HG03442 (cell line): Measurements from ENCODE around the gene EIF3K.
"Not testable (repeated sequence)": the region's sequence is repeated elsewhere in the genome, so short reads cannot be mapped to it uniquely, and the experiment has no call there.

Experiments
- ATAC-seq: cut with Tn5 transposase; IDR thresholded peaks from one replicate; pipeline ENCODE4 v1.9.1; 2021; ENCODE audit warnings: mild to moderate bottlenecking, moderate library complexity; ENCODE audit not compliant: unreplicated experiment

Gene EIF3K

DNA sequence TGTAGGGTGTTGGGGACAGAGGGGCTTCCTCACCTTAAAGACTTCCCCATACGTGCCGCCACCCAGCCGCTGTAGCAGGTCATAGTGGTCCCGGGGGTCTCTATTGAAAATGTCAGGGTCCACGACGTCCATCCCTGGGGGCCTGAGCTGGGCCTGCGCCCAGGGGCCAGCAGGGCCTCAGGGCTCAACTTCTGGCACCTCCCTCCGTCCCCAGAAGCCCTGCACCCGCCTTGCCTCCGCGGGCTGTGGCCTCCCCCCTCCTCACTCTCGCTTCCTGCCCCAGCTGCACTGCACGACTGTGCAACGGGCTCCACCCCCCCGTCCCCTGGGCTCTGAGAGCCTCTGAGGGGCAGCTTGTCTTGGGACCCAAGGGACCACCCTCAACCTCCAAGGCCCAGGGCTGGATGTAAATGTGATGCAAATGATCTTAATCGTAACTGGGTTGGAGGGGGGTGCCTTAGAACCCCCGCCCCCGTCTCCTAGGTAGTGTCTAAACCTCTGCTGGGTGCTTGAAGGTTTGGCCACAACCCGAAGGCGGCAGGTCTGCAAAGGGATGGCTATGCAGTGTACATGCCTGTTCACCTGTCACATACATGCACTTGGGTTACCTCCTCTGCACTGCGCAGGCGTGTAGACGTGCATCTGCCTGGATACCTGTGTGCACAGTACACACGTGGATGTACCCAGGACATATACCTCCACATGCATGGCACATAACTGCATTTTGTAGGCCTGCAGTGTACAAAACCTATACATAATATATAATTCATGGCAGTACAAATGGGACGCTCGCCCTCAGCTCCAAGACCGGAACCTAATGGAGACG is 1.0 kb upstream of the EIF3K start, which contains the start of gene MAP4K1:
Gene MAP4K1, minus strand, starts transcription at position 190 of the 826 bp plus-strand sequence. Its CDS starts 58 bp downstream, at position 132.
- peak; percentile 40 for ATAC-seq

DNA sequence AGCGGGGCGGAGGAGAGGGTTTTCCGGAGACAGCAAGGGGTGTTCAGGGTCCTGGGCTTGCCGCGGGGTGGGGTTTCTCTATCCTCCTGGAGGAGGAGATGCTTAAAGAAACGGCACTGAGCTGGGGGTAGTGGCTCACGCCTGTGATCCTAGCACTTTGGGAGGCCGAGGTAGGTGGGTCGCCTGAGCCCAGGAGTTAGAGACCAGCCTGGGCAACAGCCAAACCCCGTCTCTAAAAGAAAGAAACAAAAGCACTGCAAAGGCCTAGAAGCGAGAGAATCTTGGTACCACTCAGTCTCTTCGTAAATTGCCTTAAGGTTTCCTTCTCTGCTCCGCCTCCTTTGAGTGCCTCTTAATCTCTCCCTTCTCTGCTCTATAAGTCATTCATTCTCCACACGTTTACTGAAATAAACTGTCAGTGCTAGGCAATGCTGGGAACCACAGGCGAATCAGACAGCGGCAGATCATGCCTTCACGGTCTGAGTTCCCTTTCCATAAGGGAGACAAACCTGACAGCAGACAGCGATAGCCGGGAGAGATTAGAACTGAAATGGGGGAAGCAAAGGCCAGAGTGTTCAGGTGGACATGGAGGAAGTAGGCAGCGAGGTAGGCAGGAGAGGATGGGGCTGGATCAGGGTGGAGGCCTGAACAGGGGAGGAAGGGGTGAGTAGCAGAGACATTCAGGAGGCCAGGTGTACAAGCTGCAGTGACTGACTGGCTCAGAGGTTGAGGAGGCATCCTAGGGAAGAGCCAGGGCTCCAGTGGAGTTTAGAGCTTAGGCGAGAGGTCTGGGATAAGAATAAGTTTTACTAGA is 580 bp downstream of the EIF3K start:
- ATAC-seq, result no peak

DNA sequence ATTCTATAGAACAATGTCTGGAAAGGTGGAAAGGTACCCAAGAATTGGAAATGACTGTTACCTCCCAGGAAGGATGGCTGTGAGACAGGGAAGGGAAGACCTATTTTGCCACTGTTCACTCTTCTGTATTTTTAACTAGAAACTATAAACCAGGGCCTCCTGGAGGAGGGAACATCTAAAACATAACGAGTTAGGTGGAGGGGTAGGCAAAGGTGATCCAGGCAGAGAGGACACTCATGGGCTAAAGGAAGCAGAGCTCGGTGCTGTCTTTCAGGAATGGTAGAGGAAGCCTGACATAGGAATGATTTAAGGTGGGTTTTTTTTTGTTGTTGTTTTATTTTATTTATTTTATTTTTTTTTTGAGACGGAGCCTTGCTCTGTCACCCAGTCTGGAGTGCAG is 5.8 kb downstream of the EIF3K start:
- no peak for ATAC-seq

DNA sequence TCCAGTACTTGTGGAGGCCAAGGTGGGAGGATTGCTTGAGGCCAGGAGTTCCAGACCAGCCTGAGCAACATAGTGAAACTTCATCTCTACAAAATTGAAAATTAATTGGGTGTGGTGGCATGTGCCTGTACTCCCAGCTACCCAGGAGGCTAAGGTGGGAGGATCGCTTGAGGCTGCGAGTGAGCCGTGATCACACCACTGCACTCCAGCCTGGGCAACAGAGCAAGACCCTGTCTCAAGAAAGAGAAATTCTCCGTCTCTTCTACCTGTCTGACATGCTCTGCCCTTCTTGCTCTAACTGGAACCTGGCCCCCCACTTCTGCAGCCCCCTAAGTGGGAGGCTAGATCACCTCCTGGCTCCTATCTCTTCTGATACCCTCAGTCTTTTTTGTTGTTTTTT is 7.4 kb downstream of the EIF3K start:
- ATAC-seq, result no peak

GRCh38 chr19:38629568-38629967 is 10.6 kb downstream of the EIF3K start:
- ATAC-seq, result no peak

- not testable (repeated sequence) for ATAC-seq
Observed at GRCh38 chr19:38631301-38631700, 12.3 kb downstream of the EIF3K start.

DNA sequence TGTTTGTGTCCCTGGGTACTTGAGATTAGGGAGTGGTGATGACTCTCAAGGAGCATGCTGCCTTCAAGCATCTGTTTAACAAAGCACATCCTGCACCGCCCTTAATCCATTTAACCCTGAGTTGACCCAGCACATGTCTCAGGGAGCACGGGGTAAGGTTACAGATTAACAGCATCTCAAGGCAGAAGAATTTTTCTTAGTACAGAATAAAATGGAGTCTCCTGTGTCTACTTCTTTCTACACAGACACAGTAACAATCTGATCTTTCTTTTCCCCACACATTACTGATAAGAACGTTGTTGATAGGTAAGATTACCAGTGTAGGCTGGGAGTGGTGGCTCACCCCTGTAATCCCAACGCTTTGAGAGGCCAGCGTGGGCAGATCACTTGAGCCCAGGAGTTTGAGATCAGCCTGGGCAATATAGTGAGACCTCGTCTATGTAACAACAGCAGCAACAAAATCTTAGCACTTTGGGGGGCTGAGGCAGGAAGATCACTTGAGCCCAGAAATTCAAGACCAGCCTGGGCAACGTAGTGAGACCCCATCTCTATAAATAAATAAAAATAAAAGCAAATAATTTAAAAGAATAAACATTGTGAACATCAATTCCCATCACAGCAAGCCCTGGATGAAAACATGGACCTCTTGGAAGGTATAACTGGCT is 13.0 kb downstream of the EIF3K start:
- ATAC-seq, result not testable (repeated sequence)

DNA sequence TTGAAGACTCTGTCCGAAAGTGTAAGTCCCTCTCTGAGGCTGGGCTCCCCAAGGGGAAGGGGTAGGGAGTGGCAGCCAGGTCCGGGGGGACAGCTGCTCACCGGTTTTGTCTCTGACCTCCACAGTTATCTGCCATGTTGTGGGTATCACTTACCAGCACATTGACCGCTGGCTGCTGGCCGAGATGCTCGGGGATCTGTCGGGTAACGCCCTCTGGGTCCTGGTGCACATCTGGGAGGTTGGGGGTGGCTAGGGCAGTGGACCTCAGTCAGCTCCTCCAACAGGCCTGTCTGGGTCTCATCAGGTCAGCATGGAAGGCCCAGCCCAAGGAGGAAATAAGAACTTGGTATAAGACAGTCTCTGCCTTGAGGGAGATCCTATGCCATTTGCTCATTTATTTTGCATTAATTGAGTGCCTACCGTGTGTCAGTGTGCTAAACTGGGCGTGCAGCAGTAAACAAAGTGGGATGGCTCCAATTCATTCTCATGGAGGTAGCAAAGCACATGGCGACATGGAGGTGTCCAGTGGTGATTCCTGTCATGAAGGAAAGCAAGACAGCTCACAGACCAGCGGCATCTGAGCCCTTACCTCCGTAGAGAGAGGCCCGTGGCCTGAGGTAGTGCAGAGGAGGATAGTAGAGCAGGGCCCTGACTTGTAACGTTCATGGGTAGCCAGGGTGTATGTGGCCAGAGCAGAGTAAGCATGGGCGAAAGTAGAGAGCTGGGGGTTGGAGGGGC is 13.7 kb downstream of the EIF3K start:
- ATAC-seq, result no peak

DNA sequence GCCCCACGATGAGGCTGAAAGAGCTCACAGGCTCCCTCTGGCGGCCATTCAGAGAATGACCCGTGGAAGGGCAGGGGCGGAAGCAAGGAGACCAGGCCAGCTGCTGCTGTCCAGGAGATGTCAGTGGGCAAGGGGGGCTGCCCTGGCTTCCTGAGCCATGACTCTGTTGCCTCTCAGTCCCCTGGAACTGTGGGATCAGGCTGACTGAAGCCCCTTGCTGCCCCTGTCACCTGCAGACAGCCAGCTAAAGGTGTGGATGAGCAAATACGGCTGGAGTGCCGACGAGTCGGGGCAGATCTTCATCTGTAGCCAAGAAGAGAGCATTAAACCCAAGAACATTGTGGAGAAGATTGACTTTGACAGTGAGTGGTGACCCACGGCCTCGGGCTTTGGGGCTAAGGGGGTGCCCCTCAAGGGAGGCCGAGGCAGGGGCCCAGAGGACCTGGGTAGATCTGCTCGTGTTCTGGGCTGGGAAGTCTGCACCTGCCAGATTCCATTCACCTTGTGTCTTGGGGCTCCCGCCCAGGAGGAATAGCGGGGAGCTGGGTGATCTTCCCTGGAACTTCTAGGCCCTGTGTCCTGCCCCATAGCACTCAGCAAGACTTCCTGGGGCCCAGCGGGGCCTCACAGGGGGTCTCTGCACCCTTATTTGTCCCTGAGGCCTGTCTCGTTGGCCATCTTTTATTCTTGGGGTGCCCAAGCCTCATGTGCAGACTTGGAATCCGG is 15.9 kb downstream of the EIF3K start:
- no peak for ATAC-seq

- no peak for ATAC-seq
Observed at GRCh38 chr19:38635483-38636399, 16.8 kb downstream of the EIF3K start.

DNA sequence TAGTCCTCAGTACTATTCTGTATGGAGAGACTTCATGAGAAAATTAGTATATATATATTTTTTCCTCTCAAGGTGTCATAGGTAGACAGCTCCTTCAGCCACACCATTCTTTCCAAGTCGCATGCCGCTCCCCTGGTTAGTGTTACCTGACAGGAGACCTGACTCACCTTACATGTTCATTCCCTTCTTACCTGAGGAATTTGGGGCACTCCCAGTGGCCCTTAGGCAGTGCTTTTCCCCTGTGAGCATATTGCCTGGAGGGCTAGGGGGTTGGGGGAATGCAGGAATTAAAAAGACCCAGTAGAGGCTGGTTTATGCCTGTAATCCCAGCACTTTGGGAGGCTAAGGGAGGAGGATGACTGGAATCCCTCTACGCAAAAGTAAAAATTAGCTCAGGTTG is 19.5 kb downstream of the EIF3K start:
- no peak for ATAC-seq

GRCh38 chr19:38639679-38640078 is 20.7 kb downstream of the EIF3K start:
- no peak for ATAC-seq

- no peak for ATAC-seq
Observed at GRCh38 chr19:38640368-38640767, 21.4 kb downstream of the EIF3K start.

DNA sequence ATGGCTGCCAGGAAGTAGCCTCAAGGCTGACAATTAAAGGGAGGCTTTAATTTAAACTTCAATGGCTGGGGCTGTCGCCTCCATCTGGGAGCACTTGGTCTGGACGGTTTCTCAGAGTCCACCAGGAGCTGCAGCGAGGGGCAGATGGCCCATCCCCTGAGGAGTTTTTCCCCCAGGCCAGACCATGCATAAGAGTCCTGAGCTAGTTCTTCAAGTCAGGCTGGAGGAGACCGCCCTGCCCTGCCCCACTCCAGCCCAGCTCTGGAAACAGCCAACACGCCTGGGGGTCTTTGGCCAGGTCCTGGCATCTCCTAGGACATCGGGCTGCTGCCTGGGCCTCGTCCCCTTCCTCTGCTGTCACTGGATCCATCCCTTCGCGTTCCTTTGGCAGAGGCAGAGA is 23.2 kb downstream of the EIF3K start:
- no peak for ATAC-seq

DNA sequence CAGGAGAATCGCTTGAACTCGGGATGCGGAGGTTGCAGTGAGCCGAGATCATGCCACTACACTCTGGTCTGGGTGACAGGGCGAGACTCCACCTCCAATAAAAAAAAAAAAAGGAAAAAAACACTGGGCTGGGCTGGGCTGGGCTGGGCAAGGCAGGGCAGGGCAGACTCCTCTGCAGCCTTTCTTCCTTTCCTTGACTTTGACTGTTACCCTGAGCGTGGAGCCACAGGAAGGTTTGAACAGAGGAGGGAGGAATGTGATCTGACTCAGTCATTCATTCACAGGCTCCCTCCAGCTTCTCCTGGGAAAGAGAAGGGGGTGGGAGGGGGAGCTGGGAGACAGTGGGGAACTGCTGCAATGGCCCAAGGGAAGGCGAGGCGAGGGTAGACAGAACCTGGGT is 25.7 kb downstream of the EIF3K start:
- no peak for ATAC-seq

DNA sequence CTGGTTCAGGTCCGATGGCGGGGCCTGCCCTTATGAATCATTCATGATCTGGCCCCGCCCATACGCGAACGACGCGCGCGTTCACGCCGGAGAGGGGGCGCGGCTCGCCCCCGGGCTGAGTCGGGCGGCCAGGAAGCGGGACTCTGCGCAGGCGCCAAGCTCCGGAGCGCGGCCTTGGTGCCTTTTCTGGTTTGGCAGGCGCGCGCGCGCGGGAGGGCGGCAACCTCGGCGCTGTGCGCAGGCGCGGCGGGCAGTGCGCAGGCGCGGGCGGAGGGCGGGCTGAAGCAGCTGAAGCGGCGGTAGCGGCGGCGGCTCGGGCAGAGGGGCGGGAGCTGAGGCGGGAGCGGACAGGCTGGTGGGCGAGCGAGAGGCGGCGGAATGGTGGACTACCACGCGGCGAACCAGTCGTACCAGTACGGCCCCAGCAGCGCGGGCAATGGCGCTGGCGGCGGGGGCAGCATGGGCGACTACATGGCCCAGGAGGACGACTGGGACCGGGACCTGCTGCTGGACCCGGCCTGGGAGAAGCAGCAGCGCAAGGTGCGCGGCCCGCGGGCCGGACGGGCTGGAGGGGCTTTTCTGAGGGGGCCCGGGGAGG is 28.5 kb downstream of the EIF3K start, which contains the start of gene ACTN4:
Gene ACTN4, plus strand, starts transcription at position 282 of the 598 bp plus-strand sequence. Its CDS starts 97 bp downstream, at position 379.
- ATAC-seq, result peak; percentile 89

DNA sequence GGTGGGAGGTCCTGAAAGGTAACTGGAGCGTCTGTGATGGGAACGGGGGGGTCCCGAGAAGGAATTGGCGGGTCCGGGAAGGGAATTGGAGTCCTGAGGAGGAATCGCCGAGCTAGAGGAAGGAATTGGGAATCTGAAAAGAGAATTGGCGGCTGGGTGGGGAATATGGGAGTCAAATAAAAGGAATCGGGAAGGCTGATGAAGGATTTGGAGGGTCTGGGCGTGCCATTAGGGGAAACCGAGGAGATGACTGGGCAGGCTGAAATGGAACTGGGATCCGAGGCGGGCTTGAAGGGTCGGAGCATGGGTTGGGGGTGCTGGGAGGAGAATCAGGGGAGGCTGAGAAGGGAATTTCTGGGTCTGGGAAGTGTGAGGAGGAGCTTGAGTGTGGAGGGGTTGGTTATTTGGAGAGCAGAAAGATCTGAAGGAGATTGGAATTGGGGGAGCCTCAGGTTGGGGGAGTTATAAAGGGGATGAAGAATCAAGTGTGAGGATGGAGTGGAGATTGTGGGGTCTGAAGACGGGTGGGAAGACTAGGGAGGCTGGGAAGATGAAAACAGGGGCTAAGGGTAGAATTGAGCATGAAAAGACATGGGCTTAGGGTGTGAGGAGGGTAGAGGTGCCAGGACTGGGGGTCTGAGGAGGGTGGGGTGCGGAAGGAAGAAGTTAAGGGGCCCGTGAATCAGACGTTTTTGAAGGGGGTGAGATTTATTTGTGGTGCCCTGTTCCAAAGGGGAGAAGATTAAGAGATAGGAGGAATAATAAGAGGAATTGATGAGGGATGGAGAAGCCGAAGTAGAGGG is 29.2 kb downstream of the EIF3K start:
- ATAC-seq, result no peak
